Naive thymus-derived CD4-positive, alpha-beta T cell (primary cell): ENCODE data around the gene WNK4. TPM values are rescaled to one million over a fixed set of nuclear protein-coding genes. Genes with fewer than 3 reads are reported as not detected.

Experiments
- ATAC-seq: fragments of 150-1000 bp; cut with Tn5 transposase; 2 replicates; pipeline ENCODE4 v1.10.0; 2021; ENCODE audit warnings: mild to moderate bottlenecking, moderate library complexity
- CTCF ChIA-PET: fragments of 350-600 bp; sonication (Branson Sonifier 250); formaldehyde crosslinking; loops from one replicate; lab custom pipeline; 2021; ENCODE audit warnings: antibody characterized with exemption; lab: Charles Lee
- POLR2A ChIA-PET: fragments of 350-600 bp; sonication (Branson Sonifier 250); formaldehyde crosslinking; loops from one replicate; lab custom pipeline; 2021; ENCODE audit warnings: antibody characterized with exemption, inconsistent platforms; lab: Charles Lee
- DNase-seq, 9 donors: peaks; one replicate each; pipeline versions ENCODE4 v3.0.0 to v3.0.0-alpha.2; 2020 to 2022; ENCODE audit warnings: mixed read lengths in 1 of 9
- H3K27ac ChIP-seq: one replicate; pipeline ENCODE4 v1.7.0; 2013; ENCODE audit warnings: mild to moderate bottlenecking, low read depth, low read length, moderate library complexity
- H3K27me3 ChIP-seq, 2 donors: one replicate each; pipeline ENCODE4 v1.7.0; 2013; ENCODE audit warnings: low read length in 2 of 2, mild to moderate bottlenecking in 2 of 2, moderate library complexity in 2 of 2; ENCODE audit not compliant: control insufficient read depth in 2 of 2, insufficient read depth in 2 of 2
- H3K36me3 ChIP-seq, 3 experiments: 1 replicate in 2 of 3; 2 replicates in 1 of 3; pipeline ENCODE4 v1.7.0; 2013; ENCODE audit warnings: low read length in 3 of 3, mild to moderate bottlenecking in 3 of 3, moderate library complexity in 1 of 3; ENCODE audit not compliant: insufficient read depth in 3 of 3, control insufficient read depth in 2 of 3
- H3K4me1 ChIP-seq, 2 donors: one replicate each; pipeline ENCODE4 v1.7.0; 2013; ENCODE audit warnings: low read length in 2 of 2, mild to moderate bottlenecking in 2 of 2, moderate library complexity in 1 of 2; ENCODE audit not compliant: control insufficient read depth in 2 of 2, insufficient read depth in 2 of 2
- H3K4me3 ChIP-seq: 2 replicates; pipeline ENCODE4 v1.7.0; 2013; ENCODE audit warnings: mild to moderate bottlenecking, low read length
- H3K9me3 ChIP-seq, 3 experiments: 1 replicate in 2 of 3; 2 replicates in 1 of 3; pipeline ENCODE4 v1.7.0; 2013; ENCODE audit warnings: low read length in 3 of 3; ENCODE audit not compliant: control insufficient read depth in 2 of 3
- H3K27ac Mint-ChIP-seq, 9 donors: one replicate each; pipeline ENCODE4 v1.8.0; 2020 to 2022; ENCODE audit warnings: mixed read lengths in 9 of 9, mild to moderate bottlenecking in 8 of 9, moderate library complexity in 5 of 9, inconsistent platforms in 2 of 9
- H3K27me3 Mint-ChIP-seq, 5 donors: one replicate each; pipeline ENCODE4 v1.8.0; 2021 to 2022; ENCODE audit warnings: mixed read lengths in 5 of 5, mild to moderate bottlenecking in 1 of 5
- H3K36me3 Mint-ChIP-seq, 5 donors: one replicate each; pipeline ENCODE4 v1.8.0; 2020 to 2022; ENCODE audit warnings: mixed read lengths in 5 of 5, mild to moderate bottlenecking in 3 of 5, inconsistent platforms in 1 of 5
- H3K4me1 Mint-ChIP-seq, 7 donors: one replicate each; pipeline ENCODE4 v1.8.0; 2020 to 2022; ENCODE audit warnings: mixed read lengths in 7 of 7, mild to moderate bottlenecking in 3 of 7, inconsistent platforms in 1 of 7
- H3K4me3 Mint-ChIP-seq, 10 donors: one replicate each; pipeline ENCODE4 v1.8.0; 2020 to 2022; ENCODE audit warnings: mild to moderate bottlenecking in 10 of 10, mixed read lengths in 10 of 10, moderate library complexity in 6 of 10, inconsistent platforms in 2 of 10
- H3K9me3 Mint-ChIP-seq, 11 donors: one replicate each; pipeline ENCODE4 v1.8.0; 2020 to 2022; ENCODE audit warnings: mixed read lengths in 11 of 11, mild to moderate bottlenecking in 4 of 11, inconsistent platforms in 1 of 11, moderate library complexity in 1 of 11
- intact Hi-C, 2 donors: fragments of 100-400 bp; cut with micrococcal nuclease; formaldehyde crosslinking; loops; one replicate each; pipeline ENCODE4 v1.15.1; 2023
- polyA plus RNA-seq, 2 donors: library from polyadenylated mRNA; unstranded; fragments of 300-500 nt; fragmentation: Illumina TruSeq; gene quantifications; one replicate each; pipeline ENCODE4 v1.2.3, GENCODE V29; 2021
- total RNA-seq, 6 experiments: library from RNA in 5 of 6; stranded (reverse) in 5 of 6; gene quantifications; 1 replicate in 5 of 6; 2 replicates in 1 of 6; pipeline ENCODE4 v1.2.3 and lab custom pipeline; 2021 to 2026

WNK4 gene
- total and polyA plus RNA-seq, 7 experiments from 2014 or later: 0.10 to 0.51 (median 0.24) TPM; not detected in 2

- Histone ChIP-seq H3K9me3 (no peaks in the 10 kb centered on the region), H3K4me1 (no peaks in the 10 kb centered on the region), H3K36me3 (no peaks in the 10 kb centered on the region), H3K27me3 (peaks cover 0 to 3% of the 10 kb centered on the region in 2 donors), H3K27ac (no peak overlapping the region), H3K4me3 (no peak overlapping the region)
- H3K4me1 Mint-ChIP-seq: peaks cover 0 to 1% (median 0%) of the 10 kb centered on the region in 7 donors
- no peak overlapping the region for H3K4me3 Mint-ChIP-seq
- no peak overlapping the region for H3K27ac Mint-ChIP-seq
- DNase-seq: no peak
- H3K36me3 Mint-ChIP-seq: peaks cover 0 to 3% (median 0%) of the 10 kb centered on the region in 5 donors
- intact Hi-C loops: no loop called here
- POLR2A ChIA-PET: no interaction called here
- CTCF ChIA-PET: no interaction called here
- H3K9me3 Mint-ChIP-seq: peaks cover 0 to 4% (median 0%) of the 10 kb centered on the region in 11 donors
- peaks cover 25 to 73% (median 39%) of the 10 kb centered on the region in 5 donors for H3K27me3 Mint-ChIP-seq
- no peak for ATAC-seq
These were observed 25.6 kb upstream of the WNK4 start for GRCh38 chr17:42754782-42755181.

- Mint-ChIP-seq H3K36me3 (peaks cover 0 to 3% (median 0%) of the 10 kb centered on the region in 5 donors), H3K4me1 (peaks cover 0 to 13% (median 7%) of the 10 kb centered on the region in 7 donors), H3K4me3 (peak overlapping the region in 9 of 10 donors; percentile 19 to 73 (median 57)), H3K27me3 (peaks cover 53 to 67% (median 63%) of the 10 kb centered on the region in 5 donors), H3K9me3 (peaks cover 0 to 2% (median 0%) of the 10 kb centered on the region in 11 donors), H3K27ac (no peak overlapping the region)
- ChIA-PET CTCF (interaction anchor here (0.9 to 1.4 kb wide), 4 partner anchors 12 to 182 kb away, joined by 3 to 5 read pairs (median 4); partner anchors contain the start of genes COA3 and VPS25), POLR2A (interaction anchor here (0.6 to 1.4 kb wide), 5 partner anchors 17 to 597 kb away, joined by 3 to 4 read pairs (median 3); partner anchors contain the start of gene PSMC3IP)
- H3K27ac ChIP-seq: no peak overlapping the region
- DNase-seq (no peak), ATAC-seq (peak; percentile 41)
- no peak overlapping the region for H3K4me3 ChIP-seq
- H3K9me3 ChIP-seq: no peaks in the 10 kb centered on the region
- intact Hi-C loops: no loop called here
- peaks cover 3 to 12% of the 10 kb centered on the region in 2 donors for H3K27me3 ChIP-seq
- H3K4me1 ChIP-seq: peaks cover 0 to 10% of the 10 kb centered on the region in 2 donors
- no peaks in the 10 kb centered on the region for H3K36me3 ChIP-seq
These were observed 20.3 kb upstream of the WNK4 start for GRCh38 chr17:42759982-42760651.

GRCh38 chr17:42760652-42761581 lies 19.5 kb upstream of the WNK4 start, which contains the start of gene RAMP2:
Gene RAMP2 (plus strand): TSS chr17:42761227. CDS start chr17:42761262, 35 bp downstream.
- Mint-ChIP-seq H3K4me3 (peak within 1 kb of the TSS; percentile 21 to 73 (median 56)), H3K27ac (peak within 1 kb of the TSS in 1 of 9 donors; percentile 43), H3K9me3 (peaks cover 0 to 2% (median 0%) of the 10 kb centered on the region in 11 donors), H3K4me1 (peaks cover 0 to 13% (median 7%) of the 10 kb centered on the region in 7 donors), H3K36me3 (peaks cover 0 to 7% (median 0%) of the 10 kb centered on the region in 5 donors), H3K27me3 (peaks cover 59 to 69% (median 64%) of the 10 kb centered on the region in 5 donors)
- Histone ChIP-seq H3K27me3 (peaks cover 3 to 12% of the 10 kb centered on the region in 2 donors), H3K4me1 (peaks cover 0 to 10% of the 10 kb centered on the region in 2 donors), H3K27ac (no peak within 1 kb of the TSS), H3K4me3 (no peak within 1 kb of the TSS), H3K36me3 (no peaks in the 10 kb centered on the region), H3K9me3 (no peaks in the 10 kb centered on the region)
- CTCF ChIA-PET: interaction anchor here (1.0 to 1.4 kb wide), 3 partner anchors 12 to 182 kb away, joined by 3 to 5 read pairs (median 4); partner anchors contain the start of gene VPS25
- ATAC-seq: peak; percentile 39
- intact Hi-C loops: no loop called here
- POLR2A ChIA-PET: interaction anchor here (0.6 to 1.4 kb wide), 5 partner anchors 13 to 218 kb away, joined by 3 to 4 read pairs (median 4); partner anchors contain the start of genes PSMC3IP and VPS25
- DNase-seq: peak in 1 of 9 donors; percentile 38

- CTCF ChIA-PET: interaction anchor here (0.5 to 1.4 kb wide), 3 partner anchors 11 to 100 kb away, joined by 3 to 5 read pairs (median 3); partner anchors contain the start of gene VPS25
- no peaks in the 10 kb centered on the region for H3K36me3 ChIP-seq
- intact Hi-C loops: loop anchor here in 1 of 2 donors (2.0 kb wide), 1 partner anchor 17 kb away; the partner anchor contains the start of gene EZH1
- Mint-ChIP-seq H3K9me3 (no peaks in the 10 kb centered on the region), H3K27ac (no peak overlapping the region), H3K36me3 (peaks cover 0 to 7% (median 0%) of the 10 kb centered on the region in 5 donors), H3K4me1 (peaks cover 0 to 13% (median 7%) of the 10 kb centered on the region in 7 donors), H3K4me3 (peak overlapping the region in 9 of 10 donors; percentile 21 to 73 (median 46)), H3K27me3 (peaks cover 55 to 65% (median 61%) of the 10 kb centered on the region in 5 donors)
- H3K4me3 ChIP-seq: no peak overlapping the region
- POLR2A ChIA-PET: interaction anchor here (1.4 kb wide), 2 partner anchors 12 to 217 kb away, joined by 4 read pairs; partner anchors contain the start of gene VPS25
- peaks cover 3 to 12% of the 10 kb centered on the region in 2 donors for H3K27me3 ChIP-seq
- ATAC-seq (no peak), DNase-seq (no peak)
- no peaks in the 10 kb centered on the region for H3K9me3 ChIP-seq
- peaks cover 0 to 10% of the 10 kb centered on the region in 2 donors for H3K4me1 ChIP-seq
- H3K27ac ChIP-seq: no peak overlapping the region
These were observed 18.8 kb upstream of the WNK4 start for GRCh38 chr17:42761638-42762037.

- Histone ChIP-seq H3K36me3 (no peaks in the 10 kb centered on the region), H3K27ac (no peak overlapping the region), H3K9me3 (no peaks in the 10 kb centered on the region), H3K27me3 (peaks cover 0 to 7% of the 10 kb centered on the region in 2 donors), H3K4me3 (no peak overlapping the region), H3K4me1 (peaks cover 0 to 5% of the 10 kb centered on the region in 2 donors)
- H3K4me1 Mint-ChIP-seq: peaks cover 0 to 10% (median 3%) of the 10 kb centered on the region in 7 donors
- intact Hi-C loops: no loop called here
- peaks cover 39 to 55% (median 46%) of the 10 kb centered on the region in 5 donors for H3K27me3 Mint-ChIP-seq
- no peak for DNase-seq
- CTCF ChIA-PET: no interaction called here
- H3K36me3 Mint-ChIP-seq: peaks cover 0 to 4% (median 0%) of the 10 kb centered on the region in 5 donors
- no peak for ATAC-seq
- no peak overlapping the region for H3K4me3 Mint-ChIP-seq
- POLR2A ChIA-PET: no interaction called here
- no peak overlapping the region for H3K27ac Mint-ChIP-seq
- H3K9me3 Mint-ChIP-seq: peaks cover 0 to 2% (median 0%) of the 10 kb centered on the region in 11 donors
These were observed 14.3 kb upstream of the WNK4 start for GRCh38 chr17:42766124-42766523.
